Heart left ventricle (tissue), 13 donors: ENCODE measurements around the gene COMMD10.

Source experiments
- POLR2A ChIP-seq, 2 donors: fragments of 450-650 bp; IDR thresholded peaks; one replicate each; pipeline ENCODE4 v1.6.1; 2017; ENCODE audit warnings: antibody characterized with exemption in 2 of 2, mild to moderate bottlenecking in 2 of 2, moderate library complexity in 2 of 2
- TF ChIP-seq, protein P1 (sequence below), 12 donors: fragments of 200-600 bp; sonication (generic) in 4 of 12; IDR thresholded peaks; one replicate each; pipeline versions ENCODE4 v1.5.0 to v1.8.0; 2018 to 2022; ENCODE audit warnings: antibody characterized with exemption in 12 of 12, mild to moderate bottlenecking in 5 of 12
- donor health status: ischemic (EF 13 %, LVEDD 7.1; RV severe dilation, severe dysfunction).
- donor health status: DM: no; HTN: yes; CAD: no.
- donor health status: DM: no; HTN: no; CAD: no.
- donor health status: ischemic (EF 25% LVEDD 6.9; RV normal size, moderate dysfunction).
- donor health status: ischemic (EF 25% LVEDD 5.7; RV mildly dilated, moderate dysfunction).
- donor health status: ischemic (EF 35%, LVEDD 5.7; RV mildly dilated, moderate dysfunction).
- donor health status: nonischemic (EF 11% LVEDD 7.7; RV severe dilation, severe dysfunction).
- donor health status: DM: yes; HTN: yes; CAD: no.
- donor health status: PGD.
- donor health status: ischemic (EF 29% LVEDD 5.4; RV normal size, mild dysfunction).
- donor health status: nonischemic (EF 23%, LVEDD 6.1; RV moderate dilation, normal function).

DNA sequence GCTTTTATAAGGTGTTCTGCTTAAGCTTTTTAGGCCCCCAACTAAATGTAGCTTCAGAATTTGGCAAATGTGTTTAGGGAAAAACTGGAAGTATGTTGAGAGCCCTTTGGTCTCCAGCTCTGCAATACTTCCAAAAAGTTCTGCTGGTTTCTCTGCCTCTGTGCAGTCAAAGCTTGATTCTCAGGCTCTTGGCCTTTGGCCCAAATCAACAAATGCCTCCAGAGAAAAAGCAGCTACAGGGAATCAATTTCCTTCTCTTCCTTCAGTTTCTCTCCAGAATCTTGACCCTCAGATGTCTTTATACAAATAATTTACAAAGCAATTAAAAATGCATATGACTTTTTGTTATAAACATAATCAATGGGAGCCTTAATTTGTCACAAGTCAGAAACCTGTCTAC lies 235.7 kb downstream of the COMMD10 start:
- TF ChIP-seq, protein P1, sequence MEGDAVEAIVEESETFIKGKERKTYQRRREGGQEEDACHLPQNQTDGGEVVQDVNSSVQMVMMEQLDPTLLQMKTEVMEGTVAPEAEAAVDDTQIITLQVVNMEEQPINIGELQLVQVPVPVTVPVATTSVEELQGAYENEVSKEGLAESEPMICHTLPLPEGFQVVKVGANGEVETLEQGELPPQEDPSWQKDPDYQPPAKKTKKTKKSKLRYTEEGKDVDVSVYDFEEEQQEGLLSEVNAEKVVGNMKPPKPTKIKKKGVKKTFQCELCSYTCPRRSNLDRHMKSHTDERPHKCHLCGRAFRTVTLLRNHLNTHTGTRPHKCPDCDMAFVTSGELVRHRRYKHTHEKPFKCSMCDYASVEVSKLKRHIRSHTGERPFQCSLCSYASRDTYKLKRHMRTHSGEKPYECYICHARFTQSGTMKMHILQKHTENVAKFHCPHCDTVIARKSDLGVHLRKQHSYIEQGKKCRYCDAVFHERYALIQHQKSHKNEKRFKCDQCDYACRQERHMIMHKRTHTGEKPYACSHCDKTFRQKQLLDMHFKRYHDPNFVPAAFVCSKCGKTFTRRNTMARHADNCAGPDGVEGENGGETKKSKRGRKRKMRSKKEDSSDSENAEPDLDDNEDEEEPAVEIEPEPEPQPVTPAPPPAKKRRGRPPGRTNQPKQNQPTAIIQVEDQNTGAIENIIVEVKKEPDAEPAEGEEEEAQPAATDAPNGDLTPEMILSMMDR (IDR thresholded peaks at IDR 0.05), result no peak
- TF ChIP-seq POLR2A (IDR thresholded peaks at IDR 0.05), result no peak
